Panc1 (cell line): ENCODE measurements around the gene LSG1.

ENCODE experiments used
- CTCF ChIP-seq: fragments of 450-650 bp; IDR thresholded peaks from 2 replicates; pipeline ENCODE4 v1.5.1; 2017; ENCODE audit warnings: mild to moderate bottlenecking
- POLR2AphosphoS5 ChIP-seq: IDR thresholded peaks from 2 replicates; pipeline ENCODE4 v1.6.1; 2012; ENCODE audit warnings: mild to moderate bottlenecking, low read depth, low read length, moderate library complexity
- REST ChIP-seq, 2 experiments: IDR thresholded peaks; 2 replicates each; pipeline ENCODE4 v1.6.1; 2011 to 2012; ENCODE audit warnings: low read depth in 2 of 2, control low read depth in 1 of 2, low read length in 1 of 2, mild to moderate bottlenecking in 1 of 2, moderate library complexity in 1 of 2; ENCODE audit not compliant: insufficient read depth in 1 of 2
- TCF7L2 ChIP-seq: IDR thresholded peaks from 2 replicates; pipeline ENCODE4 v1.6.1; 2011; ENCODE audit warnings: mild to moderate bottlenecking, low read depth, low read length, inconsistent platforms

- TF ChIP-seq CTCF (no peak), TCF7L2 (no peak), POLR2AphosphoS5 (no peak), REST (IDR thresholded peaks at IDR 0.05; ENCODE audit: insufficient read depth in 1 of 2, low read depth in 2 of 2, low read length in 1 of 2) (no peak)
Observed at GRCh38 chr3:194632226-194632808, 39.7 kb downstream of the LSG1 start.
